Measurements from ENCODE around the gene KCNK16. TPM values are rescaled to one million over a fixed set of nuclear protein-coding genes. Genes with fewer than 3 reads are reported as not detected.
"Not testable (repeated sequence)": the region's sequence is repeated elsewhere in the genome, so short reads cannot be mapped to it uniquely, and the experiment has no call there.

The KCNK16 gene
- total and polyA plus RNA-seq, 2 experiments from 2014 or later, result not detected

- no peak for DNase-seq (ENCODE audit: low spot score)
These were observed 28.4 kb downstream of the KCNK16 start for GRCh38 chr6:39294133-39294532.

GRCh38 chr6:39292637-39293036 is 29.9 kb downstream of the KCNK16 start:
- no peaks in the 10 kb centered on the region for H3K4me1 ChIP-seq (ENCODE audit: insufficient read depth)
- H3K27ac ChIP-seq, result no peak overlapping the region
- H3K4me3 ChIP-seq, result no peak overlapping the region
- TF ChIP-seq, protein P1, sequence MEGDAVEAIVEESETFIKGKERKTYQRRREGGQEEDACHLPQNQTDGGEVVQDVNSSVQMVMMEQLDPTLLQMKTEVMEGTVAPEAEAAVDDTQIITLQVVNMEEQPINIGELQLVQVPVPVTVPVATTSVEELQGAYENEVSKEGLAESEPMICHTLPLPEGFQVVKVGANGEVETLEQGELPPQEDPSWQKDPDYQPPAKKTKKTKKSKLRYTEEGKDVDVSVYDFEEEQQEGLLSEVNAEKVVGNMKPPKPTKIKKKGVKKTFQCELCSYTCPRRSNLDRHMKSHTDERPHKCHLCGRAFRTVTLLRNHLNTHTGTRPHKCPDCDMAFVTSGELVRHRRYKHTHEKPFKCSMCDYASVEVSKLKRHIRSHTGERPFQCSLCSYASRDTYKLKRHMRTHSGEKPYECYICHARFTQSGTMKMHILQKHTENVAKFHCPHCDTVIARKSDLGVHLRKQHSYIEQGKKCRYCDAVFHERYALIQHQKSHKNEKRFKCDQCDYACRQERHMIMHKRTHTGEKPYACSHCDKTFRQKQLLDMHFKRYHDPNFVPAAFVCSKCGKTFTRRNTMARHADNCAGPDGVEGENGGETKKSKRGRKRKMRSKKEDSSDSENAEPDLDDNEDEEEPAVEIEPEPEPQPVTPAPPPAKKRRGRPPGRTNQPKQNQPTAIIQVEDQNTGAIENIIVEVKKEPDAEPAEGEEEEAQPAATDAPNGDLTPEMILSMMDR (IDR thresholded peaks at IDR 0.05; ENCODE audit: poor library complexity), result no peak
- TF ChIP-seq EZH2 (IDR thresholded peaks at IDR 0.05; ENCODE audit: borderline replicate concordance), result no peak
- no peak for TF ChIP-seq EZH2phosphoT487 (IDR thresholded peaks at IDR 0.05; ENCODE audit: low read depth, severe bottlenecking, unreplicated experiment)
- WGBS (ENCODE audit: low lambda C conversion rate, missing lambda C conversion rate), result 92% methylated on average over 6 of the region's 6 CpGs
- no peaks in the 10 kb centered on the region for H3K9me2 ChIP-seq (replicated peaks; ENCODE audit: insufficient read depth)
- no peak for DNase-seq (ENCODE audit: low spot score)
- H4K20me1 ChIP-seq (ENCODE audit: insufficient read depth, poor library complexity, severe bottlenecking), result no peaks in the 10 kb centered on the region
- H3K9me3 ChIP-seq (ENCODE audit: low read depth), result no peaks in the 10 kb centered on the region
- H3K36me3 ChIP-seq (replicated peaks; ENCODE audit: insufficient read depth, low read depth), result no peaks in the 10 kb centered on the region
- no peak overlapping the region for H2AFZ ChIP-seq
- no peak overlapping the region for H3K4me2 ChIP-seq
- no peaks in the 10 kb centered on the region for H3K79me2 ChIP-seq
- H3K27me3 ChIP-seq, result peaks cover 2% of the 10 kb centered on the region

More at GRCh38 chr6:39294133-39294532, 28.4 kb downstream of the KCNK16 start:
- Histone ChIP-seq H3K9me3 (ENCODE audit: low read depth) (no peaks in the 10 kb centered on the region), H3K4me2 (no peak overlapping the region), H3K27ac (no peak overlapping the region), H3K36me3 (replicated peaks; ENCODE audit: insufficient read depth, low read depth) (no peaks in the 10 kb centered on the region), H3K79me2 (no peaks in the 10 kb centered on the region), H3K4me3 (no peak overlapping the region), H4K20me1 (ENCODE audit: insufficient read depth, poor library complexity, severe bottlenecking) (no peaks in the 10 kb centered on the region), H3K4me1 (ENCODE audit: insufficient read depth) (no peaks in the 10 kb centered on the region), H2AFZ (no peak overlapping the region), H3K27me3 (peaks cover 2% of the 10 kb centered on the region), H3K9me2 (replicated peaks; ENCODE audit: insufficient read depth) (no peaks in the 10 kb centered on the region)
- 80% methylated on average over 5 of the region's 5 CpGs for whole genome bisulfite sequencing (ENCODE audit: low lambda C conversion rate, missing lambda C conversion rate)
- TF ChIP-seq, protein P1 (IDR thresholded peaks at IDR 0.05; ENCODE audit: poor library complexity), result no peak
- TF ChIP-seq EZH2 (IDR thresholded peaks at IDR 0.05; ENCODE audit: borderline replicate concordance) (no peak), EZH2phosphoT487 (IDR thresholded peaks at IDR 0.05; ENCODE audit: low read depth, severe bottlenecking, unreplicated experiment) (no peak)

- H3K4me2 ChIP-seq, result no peak overlapping the region
- no peak overlapping the region for H2AFZ ChIP-seq
- no peaks in the 10 kb centered on the region for H3K79me2 ChIP-seq
- H3K4me1 ChIP-seq (ENCODE audit: insufficient read depth), result no peaks in the 10 kb centered on the region
- 91% methylated on average over 2 of the region's 2 CpGs for WGBS (ENCODE audit: low lambda C conversion rate, missing lambda C conversion rate)
- no peaks in the 10 kb centered on the region for H4K20me1 ChIP-seq (ENCODE audit: insufficient read depth, poor library complexity, severe bottlenecking)
- H3K27me3 ChIP-seq, result peaks cover 2% of the 10 kb centered on the region
- no peaks in the 10 kb centered on the region for H3K9me3 ChIP-seq (ENCODE audit: low read depth)
- DNase-seq (ENCODE audit: low spot score), result no peak
- TF ChIP-seq EZH2 (IDR thresholded peaks at IDR 0.05; ENCODE audit: borderline replicate concordance) (no peak), EZH2phosphoT487 (IDR thresholded peaks at IDR 0.05; ENCODE audit: low read depth, severe bottlenecking, unreplicated experiment) (no peak)
- TF ChIP-seq, protein P1 (IDR thresholded peaks at IDR 0.05; ENCODE audit: poor library complexity), result no peak
- no peaks in the 10 kb centered on the region for H3K9me2 ChIP-seq (replicated peaks; ENCODE audit: insufficient read depth)
- no peaks in the 10 kb centered on the region for H3K36me3 ChIP-seq (replicated peaks; ENCODE audit: insufficient read depth, low read depth)
- H3K27ac ChIP-seq, result no peak overlapping the region
- no peak overlapping the region for H3K4me3 ChIP-seq
These were observed 33.0 kb downstream of the KCNK16 start for GRCh38 chr6:39289490-39289889.

- Histone ChIP-seq H3K27me3 (peaks cover 4% of the 10 kb centered on the region), H3K9me3 (ENCODE audit: low read depth) (no peaks in the 10 kb centered on the region), H3K27ac (no peak overlapping the region), H3K36me3 (replicated peaks; ENCODE audit: insufficient read depth, low read depth) (no peaks in the 10 kb centered on the region), H4K20me1 (ENCODE audit: insufficient read depth, poor library complexity, severe bottlenecking) (no peaks in the 10 kb centered on the region), H3K4me1 (ENCODE audit: insufficient read depth) (no peaks in the 10 kb centered on the region), H2AFZ (no peak overlapping the region), H3K4me3 (no peak overlapping the region), H3K4me2 (no peak overlapping the region), H3K79me2 (no peaks in the 10 kb centered on the region), H3K9me2 (replicated peaks; ENCODE audit: insufficient read depth) (no peaks in the 10 kb centered on the region)
- no peak for DNase-seq (ENCODE audit: low spot score)
- WGBS (ENCODE audit: low lambda C conversion rate, missing lambda C conversion rate), result 81% methylated on average over 3 of the region's 3 CpGs
- TF ChIP-seq, protein P1 (IDR thresholded peaks at IDR 0.05; ENCODE audit: poor library complexity), result no peak
- TF ChIP-seq EZH2phosphoT487 (IDR thresholded peaks at IDR 0.05; ENCODE audit: low read depth, severe bottlenecking, unreplicated experiment) (no peak), EZH2 (IDR thresholded peaks at IDR 0.05; ENCODE audit: borderline replicate concordance) (no peak)
These were observed 34.9 kb downstream of the KCNK16 start for GRCh38 chr6:39287601-39288000.

- H3K4me1 ChIP-seq (ENCODE audit: insufficient read depth); H3K9me3 ChIP-seq (ENCODE audit: low read depth); H3K4me3 ChIP-seq; H3K27ac ChIP-seq; H3K4me2 ChIP-seq; H4K20me1 ChIP-seq (ENCODE audit: insufficient read depth, poor library complexity, severe bottlenecking); H3K79me2 ChIP-seq; H3K36me3 ChIP-seq (replicated peaks; ENCODE audit: insufficient read depth, low read depth); H2AFZ ChIP-seq; H3K9me2 ChIP-seq (replicated peaks; ENCODE audit: insufficient read depth); DNase-seq (ENCODE audit: low spot score): not testable (repeated sequence)
- 97% methylated on average over 10 of the region's 10 CpGs for WGBS (ENCODE audit: low lambda C conversion rate, missing lambda C conversion rate)
- peaks cover 14% of the 10 kb centered on the region for H3K27me3 ChIP-seq
These were observed 35.9 kb downstream of the KCNK16 start for GRCh38 chr6:39286596-39286995.
